Measurements from ENCODE around the gene CCP110. TPM values are rescaled to one million over a fixed set of nuclear protein-coding genes. Genes with fewer than 3 reads are reported as not detected.

Gene CCP110
- total and polyA plus RNA-seq, 4 donors: 7.4 to 67.9 (median 15.4) TPM

DNA sequence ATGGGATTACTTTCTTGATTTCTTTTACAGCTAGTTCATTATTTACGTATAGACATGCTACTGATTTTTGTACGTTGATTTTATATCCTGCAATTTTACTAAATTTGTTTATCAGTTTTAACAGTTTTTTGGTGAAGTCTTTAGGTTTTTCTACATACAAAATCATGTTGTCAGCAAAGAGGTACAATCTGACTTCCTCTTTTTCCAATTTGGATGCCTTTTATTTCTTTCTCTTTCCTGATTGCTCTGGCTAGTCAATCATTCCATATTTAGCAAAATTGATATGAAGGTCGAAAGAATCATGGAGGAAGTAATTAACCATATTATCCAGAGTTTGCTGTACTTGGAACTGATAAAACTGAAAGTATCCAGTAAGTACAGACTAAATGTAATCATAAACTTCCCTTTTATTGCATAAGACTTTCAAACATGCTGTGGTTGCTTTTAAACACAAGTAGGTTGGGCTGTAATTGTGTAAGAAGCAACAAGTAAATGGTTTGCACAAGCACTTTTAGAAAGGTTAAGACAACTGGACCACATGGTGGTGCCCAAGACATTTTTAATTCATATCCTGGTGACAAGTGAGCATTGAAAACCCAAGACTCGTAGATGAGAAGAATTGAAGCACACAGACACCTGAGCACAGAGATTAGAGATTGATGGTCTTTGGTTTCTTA lies 10.2 kb upstream of the CCP110 start:
- DNase-seq: peak in 2 of 3 donors; percentile 16 to 21
- ATAC-seq (ENCODE audit: insufficient read depth, low FRiP score): peak; percentile 67
- TF ChIP-seq CTCF (IDR thresholded peaks at IDR 0.05; ENCODE audit: control extremely low read depth, extremely low read depth): no peak
- peaks cover 0 to 2% (median 0%) of the 10 kb centered on the region in 5 donors for H3K4me1 ChIP-seq (ENCODE audit: control insufficient read depth in 5 of 5, insufficient read depth in 5 of 5, low read length in 5 of 5)
- H3K36me3 ChIP-seq (ENCODE audit: control insufficient read depth in 4 of 4, insufficient read depth in 4 of 4, low read length in 4 of 4): peaks cover 2 to 28% (median 22%) of the 10 kb centered on the region in 4 donors
- 21 to 46% methylated on average over 4 of the region's 4 CpGs for WGBS, 2 donors
- H3K4me3 ChIP-seq: no peak overlapping the region
- H3K27me3 ChIP-seq (ENCODE audit: control insufficient read depth in 3 of 3, insufficient read depth in 3 of 3, low read length in 2 of 3): no peaks in the 10 kb centered on the region
- H3K27ac ChIP-seq (ENCODE audit: low read depth in 1 of 2, low read length in 1 of 2): no peak overlapping the region
- no peaks in the 10 kb centered on the region for H3K9me3 ChIP-seq (ENCODE audit: control insufficient read depth in 4 of 4, insufficient read depth in 3 of 4, low read length in 3 of 4)
- H3K9ac ChIP-seq (ENCODE audit: insufficient read depth in 1 of 2, low read length in 2 of 2): no peak overlapping the region

DNA sequence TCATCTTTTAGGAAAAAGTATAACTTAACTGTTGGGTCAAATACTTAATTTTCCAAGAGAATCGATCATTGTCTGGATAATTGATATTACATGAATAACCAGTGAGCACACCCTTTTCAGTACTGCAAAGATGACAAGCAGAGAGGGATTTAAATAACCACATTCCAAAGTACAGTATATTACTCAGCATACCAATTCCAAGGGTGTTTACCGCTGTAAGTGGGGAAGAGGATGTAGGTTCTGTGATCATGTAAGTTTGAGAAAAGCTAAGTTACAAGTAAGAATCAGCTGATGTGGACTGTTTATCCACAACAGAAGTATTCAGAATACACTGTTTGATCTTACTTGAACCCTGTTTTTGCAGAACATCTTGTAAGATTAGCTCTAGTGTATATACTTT lies 8.0 kb upstream of the CCP110 start:
- 79 to 94% methylated on average over 2 of the region's 2 CpGs for WGBS, 2 donors
- no peak for TF ChIP-seq CTCF (IDR thresholded peaks at IDR 0.05; ENCODE audit: control extremely low read depth, extremely low read depth)
- H3K4me3 ChIP-seq: no peak overlapping the region
- H3K27me3 ChIP-seq (ENCODE audit: control insufficient read depth in 3 of 3, insufficient read depth in 3 of 3, low read length in 2 of 3): no peaks in the 10 kb centered on the region
- peaks cover 0 to 10% (median 2%) of the 10 kb centered on the region in 5 donors for H3K4me1 ChIP-seq (ENCODE audit: control insufficient read depth in 5 of 5, insufficient read depth in 5 of 5, low read length in 5 of 5)
- ATAC-seq (ENCODE audit: insufficient read depth, low FRiP score) (no peak), DNase-seq (no peak)
- no peak overlapping the region for H3K9ac ChIP-seq (ENCODE audit: insufficient read depth in 1 of 2, low read length in 2 of 2)
- no peak overlapping the region for H3K27ac ChIP-seq (ENCODE audit: low read depth in 1 of 2, low read length in 1 of 2)
- peaks cover 0 to 23% (median 16%) of the 10 kb centered on the region in 4 donors for H3K36me3 ChIP-seq (ENCODE audit: control insufficient read depth in 4 of 4, insufficient read depth in 4 of 4, low read length in 4 of 4)
- H3K9me3 ChIP-seq (ENCODE audit: control insufficient read depth in 4 of 4, insufficient read depth in 3 of 4, low read length in 3 of 4): no peaks in the 10 kb centered on the region

DNA sequence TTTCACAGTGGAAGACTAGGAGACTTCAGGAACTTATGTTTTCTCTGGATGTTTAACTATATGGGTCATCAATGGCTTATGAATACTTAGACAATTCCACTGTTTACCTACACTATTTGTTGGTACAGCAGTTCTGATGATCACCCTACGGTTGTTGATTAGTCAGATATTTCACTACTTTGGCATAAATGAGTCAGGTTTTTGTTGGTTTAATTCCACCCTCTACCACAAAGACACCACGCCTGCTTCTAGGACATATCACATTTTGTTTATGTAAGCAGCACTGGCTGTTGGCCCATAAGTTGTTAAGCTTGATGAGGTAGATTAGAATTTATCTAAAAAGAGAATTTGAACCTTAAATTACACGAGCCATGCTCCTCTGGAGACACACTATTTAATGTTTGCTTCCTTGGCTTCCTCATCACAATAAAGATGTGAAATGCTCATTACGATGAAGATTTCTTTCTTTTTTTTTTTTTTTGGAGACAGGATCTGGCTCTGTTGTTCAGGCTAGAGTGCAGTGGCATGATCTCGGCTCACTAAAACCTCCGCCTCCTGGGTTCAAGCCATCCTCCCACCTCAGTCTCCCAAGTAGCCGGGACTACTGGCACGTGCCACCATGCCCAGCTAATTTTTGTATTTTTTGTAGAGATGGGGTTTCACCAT lies 6.2 kb upstream of the CCP110 start:
- peak overlapping the region in 1 of 2 donors; percentile 32 for H3K9ac ChIP-seq (ENCODE audit: insufficient read depth in 1 of 2, low read length in 2 of 2)
- DNase-seq (no peak), ATAC-seq (ENCODE audit: insufficient read depth, low FRiP score) (no peak)
- peaks cover 0 to 22% (median 15%) of the 10 kb centered on the region in 4 donors for H3K36me3 ChIP-seq (ENCODE audit: control insufficient read depth in 4 of 4, insufficient read depth in 4 of 4, low read length in 4 of 4)
- H3K27me3 ChIP-seq (ENCODE audit: control insufficient read depth in 3 of 3, insufficient read depth in 3 of 3, low read length in 2 of 3): no peaks in the 10 kb centered on the region
- H3K27ac ChIP-seq (ENCODE audit: low read depth in 1 of 2, low read length in 1 of 2): no peak overlapping the region
- no peak for TF ChIP-seq CTCF (IDR thresholded peaks at IDR 0.05; ENCODE audit: control extremely low read depth, extremely low read depth)
- no peak overlapping the region for H3K4me3 ChIP-seq
- peaks cover 0 to 20% (median 5%) of the 10 kb centered on the region in 5 donors for H3K4me1 ChIP-seq (ENCODE audit: control insufficient read depth in 5 of 5, insufficient read depth in 5 of 5, low read length in 5 of 5)
- H3K9me3 ChIP-seq (ENCODE audit: control insufficient read depth in 4 of 4, insufficient read depth in 3 of 4, low read length in 3 of 4): no peaks in the 10 kb centered on the region
- WGBS, 2 donors: 73 to 82% methylated on average over 8 of the region's 8 CpGs
